ENCODE measurements around the gene ZFAND3. TPM values are rescaled to one million over a fixed set of nuclear protein-coding genes. Genes with fewer than 3 reads are reported as not detected.

The ZFAND3 gene
- polyA plus RNA-seq, 1 of the 3 experiments (the other 2 are of a cell fraction): 16.7 TPM

DNA sequence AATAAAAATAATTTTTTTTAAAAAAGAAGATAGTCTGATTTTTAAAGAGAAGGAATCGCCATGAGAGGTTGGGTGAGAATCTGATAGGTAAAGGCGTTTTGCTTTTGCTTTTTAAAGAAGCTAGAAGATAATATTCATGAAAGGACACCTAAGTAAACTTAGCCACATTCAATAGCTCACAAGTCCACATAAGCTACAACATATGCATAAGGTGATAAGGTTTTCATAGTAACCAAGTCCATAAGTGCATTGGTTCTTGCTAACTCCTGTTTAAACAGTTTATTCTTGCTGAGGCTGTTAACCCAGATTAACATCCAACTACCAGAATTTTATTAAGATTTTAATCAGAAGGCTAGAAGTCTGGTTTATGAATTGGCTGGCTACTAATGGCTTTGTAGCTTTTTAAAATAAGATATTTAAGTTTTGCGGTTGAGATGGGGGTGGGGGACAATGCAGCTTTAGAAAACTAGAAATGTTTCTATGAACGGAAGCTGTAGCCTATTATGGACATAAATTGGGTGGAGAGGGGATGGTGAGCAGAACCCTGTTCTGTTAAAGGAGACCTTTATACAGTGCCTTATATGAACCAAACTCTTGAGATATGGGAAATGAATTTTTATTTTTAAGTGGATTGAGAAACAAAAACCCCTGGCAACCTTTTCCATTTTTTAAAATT, 235.1 kb downstream of the ZFAND3 start:
- CTCF ChIA-PET: interaction anchor here (0.7 to 1.8 kb wide), 7 partner anchors 9 to 606 kb away, joined by 3 to 8 read pairs (median 4); no protein-coding TSS in a partner anchor
- Histone ChIP-seq H3K79me2 (ENCODE audit: insufficient read depth) (peaks cover 80% of the 10 kb centered on the region), H3K4me2 (no peak overlapping the region), H4K20me1 (ENCODE audit: insufficient read depth) (peaks cover 80% of the 10 kb centered on the region), H3K36me3 (replicated peaks in 1 of 2; ENCODE audit: control insufficient read depth in 1 of 2, insufficient read depth in 2 of 2, low read length in 1 of 2) (no peaks in the 10 kb centered on the region), H3K9me2 (no peaks in the 10 kb centered on the region), H3K27me3 (ENCODE audit: insufficient read depth) (no peaks in the 10 kb centered on the region), H2AFZ (ENCODE audit: low read depth) (no peak overlapping the region), H3K9me3 (no peaks in the 10 kb centered on the region), H3K4me1 (ENCODE audit: control insufficient read depth in 1 of 2, insufficient read depth in 2 of 2, low read depth in 1 of 2, low read length in 1 of 2) (peaks cover 10 to 15% of the 10 kb centered on the region in 2 experiments; a peak in 3 of 4 replicates), H3K9ac (no peak overlapping the region), H3K4me3 (ENCODE audit: low read depth in 2 of 2, low read length in 1 of 2) (no peak overlapping the region), H3F3A (replicated peaks; ENCODE audit: insufficient read depth) (no peaks in the 10 kb centered on the region), H3K27ac (ENCODE audit: low read depth in 2 of 2, low read length in 1 of 2) (peak overlapping the region in 1 of 2 experiments; percentile 47; a peak in 1 of 4 replicates)
- WGBS (ENCODE audit: low lambda C conversion rate): 82% methylated on average over 4 of the region's 4 CpGs
- TF ChIP-seq SIN3A (IDR thresholded peaks at IDR 0.05; ENCODE audit: borderline replicate concordance, low read depth, low read length) (no peak), GATA2 (CRISPR knock-in tag; IDR thresholded peaks at IDR 0.05) (peak; percentile 16; the same call in 1 of the 2 replicates)
- no peak for DNase-seq
- POLR2A ChIA-PET: interaction anchor here (0.6 kb wide), 2 partner anchors 38 to 418 kb away, joined by 3 to 4 read pairs; no protein-coding TSS in a partner anchor

DNA sequence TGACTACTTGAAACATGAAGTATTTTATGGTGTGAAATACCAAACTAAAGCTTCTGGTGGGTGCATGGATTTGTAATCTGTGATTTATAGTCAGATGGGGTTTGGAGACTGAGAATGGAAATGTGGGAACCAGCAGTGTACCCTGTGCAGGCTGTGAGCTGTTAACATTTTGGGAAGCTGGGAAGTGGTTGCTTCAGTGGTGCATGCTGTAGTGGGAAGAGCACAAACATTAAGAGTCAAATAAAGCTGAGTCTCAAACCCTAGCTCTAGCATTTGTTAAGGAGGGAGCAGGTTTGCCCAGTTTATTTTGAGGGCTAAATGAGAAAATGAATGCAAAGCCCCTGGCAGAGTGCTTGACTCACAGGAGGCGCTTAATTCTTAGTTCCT, 235.7 kb downstream of the ZFAND3 start:
- no peak for DNase-seq
- TF ChIP-seq, protein P1, sequence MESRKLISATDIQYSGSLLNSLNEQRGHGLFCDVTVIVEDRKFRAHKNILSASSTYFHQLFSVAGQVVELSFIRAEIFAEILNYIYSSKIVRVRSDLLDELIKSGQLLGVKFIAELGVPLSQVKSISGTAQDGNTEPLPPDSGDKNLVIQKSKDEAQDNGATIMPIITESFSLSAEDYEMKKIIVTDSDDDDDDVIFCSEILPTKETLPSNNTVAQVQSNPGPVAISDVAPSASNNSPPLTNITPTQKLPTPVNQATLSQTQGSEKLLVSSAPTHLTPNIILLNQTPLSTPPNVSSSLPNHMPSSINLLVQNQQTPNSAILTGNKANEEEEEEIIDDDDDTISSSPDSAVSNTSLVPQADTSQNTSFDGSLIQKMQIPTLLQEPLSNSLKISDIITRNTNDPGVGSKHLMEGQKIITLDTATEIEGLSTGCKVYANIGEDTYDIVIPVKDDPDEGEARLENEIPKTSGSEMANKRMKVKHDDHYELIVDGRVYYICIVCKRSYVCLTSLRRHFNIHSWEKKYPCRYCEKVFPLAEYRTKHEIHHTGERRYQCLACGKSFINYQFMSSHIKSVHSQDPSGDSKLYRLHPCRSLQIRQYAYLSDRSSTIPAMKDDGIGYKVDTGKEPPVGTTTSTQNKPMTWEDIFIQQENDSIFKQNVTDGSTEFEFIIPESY (IDR thresholded peaks at IDR 0.05; ENCODE audit: borderline replicate concordance, low read depth): no peak
- no peak for TF ChIP-seq RFX5 (IDR thresholded peaks at IDR 0.05; ENCODE audit: low read length)
- TF ChIP-seq, protein P2, sequence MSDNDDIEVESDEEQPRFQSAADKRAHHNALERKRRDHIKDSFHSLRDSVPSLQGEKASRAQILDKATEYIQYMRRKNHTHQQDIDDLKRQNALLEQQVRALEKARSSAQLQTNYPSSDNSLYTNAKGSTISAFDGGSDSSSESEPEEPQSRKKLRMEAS (IDR thresholded peaks at IDR 0.05; ENCODE audit: low read depth): no peak
- TF ChIP-seq NFIC (IDR thresholded peaks at IDR 0.05; ENCODE audit: borderline replicate concordance): no peak
- TF ChIP-seq GATA2 (CRISPR knock-in tag; IDR thresholded peaks at IDR 0.05): no peak
- no peaks in the 10 kb centered on the region for H3K9me3 ChIP-seq
- H4K20me1 ChIP-seq (ENCODE audit: insufficient read depth): peaks cover 80% of the 10 kb centered on the region
- H3K79me2 ChIP-seq (ENCODE audit: insufficient read depth): peaks cover 83% of the 10 kb centered on the region
- H3K9me2 ChIP-seq: no peaks in the 10 kb centered on the region
- 94% methylated on average over 1 of the region's 1 CpG for WGBS (ENCODE audit: low lambda C conversion rate)
- no peak overlapping the region for H3K4me3 ChIP-seq (ENCODE audit: low read depth in 2 of 2, low read length in 1 of 2)
- no peaks in the 10 kb centered on the region for H3K27me3 ChIP-seq (ENCODE audit: insufficient read depth)
- no peaks in the 10 kb centered on the region for H3F3A ChIP-seq (replicated peaks; ENCODE audit: insufficient read depth)
- no peak overlapping the region for H3K9ac ChIP-seq
- ChIA-PET CTCF (interaction anchor here (1.0 to 1.8 kb wide), 4 partner anchors 8 to 439 kb away, joined by 3 to 8 read pairs (median 4); no protein-coding TSS in a partner anchor), POLR2A (no interaction called here)
- no peaks in the 10 kb centered on the region for H3K36me3 ChIP-seq (replicated peaks in 1 of 2; ENCODE audit: control insufficient read depth in 1 of 2, insufficient read depth in 2 of 2, low read length in 1 of 2)
- H3K27ac ChIP-seq (ENCODE audit: low read depth in 2 of 2, low read length in 1 of 2): peak overlapping the region in 1 of 2 experiments; percentile 47; a peak in 1 of 4 replicates
- no peak overlapping the region for H3K4me2 ChIP-seq
- no peak overlapping the region for H2AFZ ChIP-seq (ENCODE audit: low read depth)
- H3K4me1 ChIP-seq (ENCODE audit: control insufficient read depth in 1 of 2, insufficient read depth in 2 of 2, low read depth in 1 of 2, low read length in 1 of 2): peaks cover 10 to 15% of the 10 kb centered on the region in 2 experiments; a peak in 3 of 4 replicates

DNA sequence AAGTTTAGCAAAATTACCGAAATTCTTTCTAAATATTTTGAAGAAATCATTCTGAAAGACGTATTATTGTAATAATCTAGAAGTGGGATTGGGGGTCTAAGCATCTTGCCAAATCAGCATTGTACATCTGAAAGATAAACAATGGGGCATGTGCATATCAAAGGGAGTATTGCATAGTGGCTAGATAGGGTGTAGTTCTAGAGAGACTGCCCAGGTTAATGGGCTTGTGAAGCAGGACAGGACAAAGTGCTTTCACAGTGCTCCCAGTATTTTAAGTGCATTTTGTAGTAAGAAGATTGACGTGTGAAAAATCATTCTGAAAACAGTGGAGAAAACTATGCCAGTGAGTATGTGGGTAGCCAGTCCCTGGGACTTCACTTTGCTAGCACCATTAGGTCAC, 236.8 kb downstream of the ZFAND3 start:
- no peaks in the 10 kb centered on the region for H3K9me3 ChIP-seq
- H3K9ac ChIP-seq: no peak overlapping the region
- TF ChIP-seq MXI1 (IDR thresholded peaks at IDR 0.05; ENCODE audit: low read depth, low read length) (no peak), POLR2AphosphoS5 (IDR thresholded peaks at IDR 0.05; ENCODE audit: low read depth, low read length) (no peak), TAF1 (IDR thresholded peaks at IDR 0.05; ENCODE audit: borderline replicate concordance, low read depth, low read length) (no peak), TEAD4 (IDR thresholded peaks at IDR 0.05; ENCODE audit: borderline replicate concordance, insufficient read depth) (no peak), JUND (IDR thresholded peaks at IDR 0.05) (no peak), SMC3 (IDR thresholded peaks at IDR 0.05; ENCODE audit: low read depth, low read length) (no peak)
- TF ChIP-seq, protein P3, sequence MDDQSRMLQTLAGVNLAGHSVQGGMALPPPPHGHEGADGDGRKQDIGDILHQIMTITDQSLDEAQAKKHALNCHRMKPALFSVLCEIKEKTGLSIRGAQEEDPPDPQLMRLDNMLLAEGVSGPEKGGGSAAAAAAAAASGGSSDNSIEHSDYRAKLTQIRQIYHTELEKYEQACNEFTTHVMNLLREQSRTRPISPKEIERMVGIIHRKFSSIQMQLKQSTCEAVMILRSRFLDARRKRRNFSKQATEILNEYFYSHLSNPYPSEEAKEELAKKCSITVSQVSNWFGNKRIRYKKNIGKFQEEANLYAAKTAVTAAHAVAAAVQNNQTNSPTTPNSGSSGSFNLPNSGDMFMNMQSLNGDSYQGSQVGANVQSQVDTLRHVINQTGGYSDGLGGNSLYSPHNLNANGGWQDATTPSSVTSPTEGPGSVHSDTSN (IDR thresholded peaks at IDR 0.05): no peak
- POLR2A ChIA-PET: no interaction called here
- H3K4me3 ChIP-seq (ENCODE audit: low read depth in 2 of 2, low read length in 1 of 2): no peak overlapping the region
- DNase-seq: no peak
- no peak overlapping the region for H3K4me2 ChIP-seq
- no peaks in the 10 kb centered on the region for H3K27me3 ChIP-seq (ENCODE audit: insufficient read depth)
- peaks cover 6 to 15% of the 10 kb centered on the region in 2 experiments; a peak in 3 of 4 replicates for H3K4me1 ChIP-seq (ENCODE audit: control insufficient read depth in 1 of 2, insufficient read depth in 2 of 2, low read depth in 1 of 2, low read length in 1 of 2)
- WGBS (ENCODE audit: low lambda C conversion rate): 94% methylated on average over 3 of the region's 3 CpGs
- peaks cover 80% of the 10 kb centered on the region for H3K79me2 ChIP-seq (ENCODE audit: insufficient read depth)
- H3K9me2 ChIP-seq: no peaks in the 10 kb centered on the region
- H3K27ac ChIP-seq (ENCODE audit: low read depth in 2 of 2, low read length in 1 of 2): no peak overlapping the region
- H3F3A ChIP-seq (replicated peaks; ENCODE audit: insufficient read depth): no peaks in the 10 kb centered on the region
- peaks cover 0 to 6% of the 10 kb centered on the region in 2 experiments for H3K36me3 ChIP-seq (replicated peaks in 1 of 2; ENCODE audit: control insufficient read depth in 1 of 2, insufficient read depth in 2 of 2, low read length in 1 of 2)
- peaks cover 77% of the 10 kb centered on the region for H4K20me1 ChIP-seq (ENCODE audit: insufficient read depth)
- H2AFZ ChIP-seq (ENCODE audit: low read depth): no peak overlapping the region
- CTCF ChIA-PET: interaction anchor here (1.8 kb wide), 1 partner anchor 8 kb away, joined by 4 read pairs; no protein-coding TSS in a partner anchor

Measured in SK-N-SH (cell line).